HG02759 (cell line): ENCODE results near the gene SLC26A1.

Experiments used
- ATAC-seq: cut with Tn5 transposase; IDR thresholded peaks from one replicate; pipeline ENCODE4 v1.9.1; 2021; ENCODE audit warnings: mild to moderate bottlenecking, moderate library complexity; ENCODE audit not compliant: unreplicated experiment

Gene SLC26A1

DNA sequence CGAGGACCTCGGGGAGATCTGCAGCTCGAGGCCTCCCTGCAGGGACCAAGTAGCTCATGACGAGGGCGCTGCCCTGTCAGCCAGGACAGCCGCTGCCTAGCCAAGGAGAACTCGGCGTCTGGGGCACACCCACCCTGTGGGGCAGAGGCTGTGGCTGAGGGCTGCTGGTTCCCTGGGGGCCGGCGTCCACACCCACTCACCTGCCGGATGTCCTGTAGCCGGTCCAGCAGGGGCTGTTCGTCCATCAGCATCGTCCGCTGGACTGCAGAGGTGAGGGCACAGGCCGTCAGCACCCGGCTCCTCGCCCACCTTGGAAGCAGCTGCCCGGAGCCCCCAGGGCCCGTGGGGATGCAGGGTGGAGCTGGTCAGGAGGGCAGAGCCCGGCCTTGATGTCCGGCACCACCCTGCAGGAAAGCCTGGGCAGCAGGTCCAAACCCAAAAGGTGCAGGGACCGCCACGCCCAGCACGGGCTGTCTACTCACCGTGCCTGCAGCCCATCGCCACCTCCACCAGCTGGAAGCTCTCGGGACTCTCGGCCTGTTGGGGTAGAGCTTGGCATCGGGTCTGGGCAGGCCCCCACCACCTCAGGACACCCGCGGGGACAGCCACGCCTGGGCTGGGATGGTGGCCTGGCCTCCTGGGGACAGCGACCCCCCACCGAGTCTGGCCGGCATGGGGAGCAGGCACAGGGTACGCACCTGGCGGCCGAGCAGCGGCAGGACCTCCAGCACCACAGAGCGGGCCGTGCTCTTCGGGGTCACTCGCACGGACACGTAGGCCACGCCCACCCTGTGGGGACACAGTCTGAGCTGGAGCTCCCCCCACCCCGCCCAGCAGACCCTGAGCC lies 26.7 kb downstream of the SLC26A1 start:
- ATAC-seq = no peak

- no peak for ATAC-seq
These were observed 27.5 kb downstream of the SLC26A1 start for GRCh38 chr4:965766-966134.

GRCh38 chr4:965048-965765 lies 28.0 kb downstream of the SLC26A1 start:
- no peak for ATAC-seq

DNA sequence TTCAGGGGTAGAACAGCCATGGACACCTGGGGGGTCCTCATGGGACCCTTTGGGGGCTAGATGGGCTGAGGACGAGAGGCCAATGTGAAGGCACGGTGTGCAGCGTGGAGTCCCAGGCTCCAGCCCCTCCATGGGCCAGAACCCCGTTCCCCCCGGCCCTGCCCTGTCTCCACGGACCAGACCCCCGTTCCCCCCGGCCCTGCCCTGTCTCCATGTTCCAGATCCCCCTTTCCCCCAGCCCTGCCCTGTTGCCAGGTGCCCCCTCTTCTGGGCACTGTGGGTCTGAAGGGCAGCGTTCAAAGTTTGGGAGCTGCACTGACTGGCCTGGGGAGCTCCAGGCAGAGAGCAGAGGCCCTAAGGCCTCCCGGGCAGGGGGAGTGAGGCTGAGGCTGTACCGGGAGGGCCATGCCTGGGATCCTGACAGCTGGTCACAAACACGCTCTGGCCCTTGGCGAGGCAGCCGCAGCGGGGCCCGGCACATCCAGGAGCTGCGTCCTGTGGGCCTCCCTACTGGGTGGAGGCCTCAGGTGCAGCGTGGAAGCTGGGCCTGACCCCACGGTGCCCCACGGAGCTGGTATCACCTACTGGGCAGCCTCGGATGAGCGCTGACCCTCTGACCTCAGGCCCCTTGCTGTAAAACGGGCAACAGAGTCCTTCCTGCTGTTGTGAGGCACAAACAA lies 28.7 kb downstream of the SLC26A1 start:
- no peak for ATAC-seq

- ATAC-seq = no peak
These were observed 29.7 kb downstream of the SLC26A1 start for GRCh38 chr4:963276-964225.

DNA sequence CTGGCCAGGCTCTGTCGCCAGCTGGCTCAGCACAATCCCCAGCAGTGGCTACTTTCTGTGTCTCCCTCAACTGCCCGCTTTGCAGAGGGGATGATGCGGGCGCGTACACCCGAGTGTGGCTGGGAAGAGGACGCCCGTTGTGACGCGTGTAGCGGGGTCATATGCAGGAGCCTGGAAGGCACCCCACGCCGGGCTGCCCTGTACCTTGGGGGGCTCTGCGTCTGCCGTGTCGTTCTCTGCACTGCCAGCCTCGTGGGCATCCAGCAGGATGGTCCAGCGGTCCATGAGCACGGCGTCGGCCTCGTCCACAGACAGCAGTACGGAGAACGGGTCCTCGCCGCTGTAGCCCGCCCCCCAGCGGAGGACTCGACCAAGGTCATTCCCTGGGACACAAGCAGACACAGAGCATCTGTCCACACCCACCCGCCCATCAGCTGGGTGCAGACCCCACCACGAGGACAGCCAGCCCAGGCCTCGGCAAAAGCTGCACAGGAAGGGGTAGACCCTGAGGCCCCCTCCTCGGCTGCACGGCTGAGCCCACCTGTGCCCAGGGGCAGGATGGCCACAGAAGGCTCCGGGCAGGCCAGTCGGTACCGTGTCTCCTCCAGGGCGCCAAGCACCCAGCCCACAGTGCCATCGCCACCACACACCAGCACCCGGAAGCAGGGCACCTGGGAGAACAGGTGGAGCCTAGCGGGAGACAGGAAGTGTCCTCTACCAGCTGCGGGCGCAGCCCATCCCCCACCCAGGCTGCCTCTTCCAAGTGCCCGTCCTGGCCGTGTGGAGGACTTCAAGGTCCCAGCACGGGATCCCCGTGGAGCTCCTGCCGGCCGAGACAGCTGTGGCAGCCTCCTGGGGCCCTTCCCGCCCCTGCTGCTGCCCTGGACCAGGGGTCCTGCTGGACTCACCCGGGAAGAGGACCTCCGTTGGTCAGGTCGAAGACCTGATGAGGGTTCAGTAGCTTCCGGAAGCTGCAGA lies 30.7 kb downstream of the SLC26A1 start:
- no peak for ATAC-seq

DNA sequence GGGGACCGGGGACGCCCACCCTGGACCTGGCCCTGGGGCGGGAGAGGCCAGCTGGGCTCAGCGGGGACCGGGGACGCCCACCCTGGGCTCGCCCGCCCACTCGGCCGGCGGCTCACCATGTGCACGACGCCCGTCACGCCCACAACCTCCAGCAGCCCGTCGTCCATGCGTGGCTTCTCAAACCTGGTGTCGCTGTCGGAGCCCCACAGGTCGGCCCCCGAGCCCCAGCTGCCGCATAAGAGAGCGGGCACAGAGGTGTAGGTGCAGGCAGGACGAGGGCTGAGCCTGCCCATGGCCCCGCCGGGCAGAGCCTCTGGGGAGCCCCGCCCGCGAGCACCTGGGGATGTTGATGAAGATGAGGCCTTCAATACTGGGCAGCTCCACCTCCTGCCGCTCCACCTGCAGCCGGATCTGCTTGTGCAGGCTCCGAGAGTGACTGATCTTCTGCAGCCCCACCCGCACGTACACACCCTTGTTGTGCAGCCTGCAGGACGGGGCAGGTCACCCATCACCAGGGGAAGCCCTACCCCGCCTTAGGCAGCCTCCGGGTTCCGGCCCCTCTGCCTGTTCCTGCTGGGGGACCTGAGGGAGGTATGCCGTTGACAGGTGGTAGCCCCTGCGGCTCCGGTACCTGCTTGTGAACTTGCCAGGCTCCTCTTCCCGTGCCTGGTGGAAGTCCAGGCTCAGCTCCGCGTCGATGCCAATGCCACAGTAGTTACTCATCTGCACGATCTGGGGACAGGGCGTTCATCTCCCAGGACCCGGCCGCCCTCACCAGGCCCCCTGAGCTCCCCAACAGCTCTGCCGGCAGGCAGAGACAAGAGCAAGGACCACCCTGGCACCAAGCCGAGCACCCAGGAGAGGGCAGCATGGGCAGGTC lies 31.6 kb downstream of the SLC26A1 start:
- no peak for ATAC-seq

DNA sequence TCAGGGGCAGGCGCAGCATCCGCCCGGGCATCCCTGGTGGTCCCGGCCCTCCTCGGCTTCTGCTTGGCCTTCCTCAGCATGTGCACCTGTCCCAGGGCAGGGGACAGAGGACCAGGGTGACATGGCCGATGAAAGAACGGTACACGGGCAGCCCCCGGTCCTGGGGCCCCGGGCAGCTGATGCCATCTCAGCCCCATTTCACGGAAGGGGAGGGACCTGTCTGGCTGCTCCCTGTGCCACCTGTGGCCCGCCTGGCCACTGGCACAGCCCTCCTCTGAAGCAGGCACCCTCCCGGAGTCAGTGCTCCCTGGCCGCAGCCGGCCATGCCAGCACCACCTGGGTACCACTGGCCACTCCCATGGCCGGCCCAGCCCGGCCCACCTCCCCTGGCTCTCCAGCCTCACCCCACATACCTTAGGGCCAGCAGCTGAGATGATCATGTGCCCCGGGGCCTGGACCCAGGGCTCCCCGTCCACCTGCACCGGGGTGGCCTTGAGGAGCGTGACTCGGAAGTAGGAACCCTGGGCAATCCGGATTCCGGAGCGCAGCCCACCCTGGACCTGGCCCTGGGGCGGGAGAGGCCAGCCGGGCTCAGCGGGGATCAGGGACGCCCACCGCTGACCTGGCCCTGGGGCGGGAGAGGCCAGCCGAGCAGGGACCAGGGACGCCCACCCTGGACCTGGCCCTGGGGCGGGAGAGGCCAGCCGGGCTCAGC lies 32.4 kb downstream of the SLC26A1 start:
- ATAC-seq = no peak

- ATAC-seq = no peak
These were observed 33.0 kb downstream of the SLC26A1 start for GRCh38 chr4:960140-960635.

GRCh38 chr4:959338-960139 lies 33.7 kb downstream of the SLC26A1 start:
- no peak for ATAC-seq

DNA sequence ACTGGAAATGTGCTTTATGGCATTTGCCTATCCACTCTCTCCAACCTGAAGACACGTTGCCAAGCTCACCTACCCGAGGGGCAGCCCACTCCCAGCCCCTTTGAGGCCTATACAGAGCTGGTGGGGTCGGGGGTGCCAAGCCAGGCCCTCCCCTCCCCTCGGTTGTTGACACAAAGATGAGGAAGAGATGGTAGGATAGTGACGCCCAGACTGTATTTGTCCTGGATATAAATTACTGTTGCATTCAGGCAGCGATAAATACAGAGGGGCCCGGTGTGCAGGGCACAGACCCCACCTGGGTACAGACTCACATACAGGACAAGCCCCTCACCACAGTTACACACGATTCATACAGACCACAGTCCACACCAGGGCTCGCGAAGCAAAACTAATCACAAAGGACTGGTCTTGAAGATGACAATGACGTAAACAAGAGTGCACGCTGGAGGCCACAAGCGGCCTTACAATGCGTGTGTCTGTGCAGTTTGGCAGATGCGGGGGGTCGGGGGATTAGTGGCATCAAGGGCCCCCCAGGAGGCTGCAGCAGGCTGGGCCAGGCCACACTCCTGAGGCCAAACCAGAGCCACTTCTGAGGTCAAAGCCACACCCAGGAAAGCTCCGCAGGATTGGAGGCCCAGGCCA lies 34.4 kb downstream of the SLC26A1 start:
- ATAC-seq = no peak

DNA sequence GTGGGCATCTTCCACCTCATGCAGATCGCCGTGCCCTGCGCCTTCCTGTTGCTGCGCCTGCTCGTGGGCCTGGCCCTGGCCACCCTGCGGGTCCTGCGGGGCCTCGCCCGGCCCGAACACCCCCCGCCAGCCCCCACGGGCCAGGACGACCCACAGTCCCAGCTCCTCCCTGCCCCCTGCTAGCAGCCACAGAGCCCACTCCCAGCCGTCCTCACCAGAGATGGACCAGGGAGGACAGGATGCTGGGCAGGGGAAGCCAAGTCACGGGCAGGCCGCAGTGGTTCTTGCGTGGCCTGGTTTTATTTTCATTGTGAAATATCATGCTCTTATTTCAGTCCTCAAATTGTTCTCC lies 34.9 kb downstream of the SLC26A1 start:
- ATAC-seq = no peak

- no peak for ATAC-seq
These were observed 35.5 kb downstream of the SLC26A1 start for GRCh38 chr4:957581-958313.

GRCh38 chr4:957231-957580 lies 36.0 kb downstream of the SLC26A1 start:
- no peak for ATAC-seq

- no peak for ATAC-seq
These were observed 36.5 kb downstream of the SLC26A1 start for GRCh38 chr4:956531-957230.
